Suprapubic skin (tissue), 3 donors: ENCODE results near the gene MXI1.

Source experiments
- EP300 ChIP-seq: sonication (generic); formaldehyde crosslinking; IDR thresholded peaks from one replicate; pipeline ENCODE4 v1.6.1; 2017; ENCODE audit warnings: antibody characterized with exemption
- POLR2A ChIP-seq, 2 donors: fragments of 450-650 bp; IDR thresholded peaks; one replicate each; pipeline ENCODE4 v1.6.1; 2017; ENCODE audit warnings: antibody characterized with exemption in 2 of 2, mild to moderate bottlenecking in 2 of 2, moderate library complexity in 2 of 2
- TF ChIP-seq, protein P1 (sequence below), 2 donors: fragments of 200-600 bp in 1 of 2; fragments of 450-650 bp in 1 of 2; sonication (generic) in 1 of 2; IDR thresholded peaks; one replicate each; pipeline ENCODE4 v1.5.1; 2016 to 2019; ENCODE audit warnings: antibody characterized with exemption in 2 of 2, mild to moderate bottlenecking in 1 of 2, moderate library complexity in 1 of 2

DNA sequence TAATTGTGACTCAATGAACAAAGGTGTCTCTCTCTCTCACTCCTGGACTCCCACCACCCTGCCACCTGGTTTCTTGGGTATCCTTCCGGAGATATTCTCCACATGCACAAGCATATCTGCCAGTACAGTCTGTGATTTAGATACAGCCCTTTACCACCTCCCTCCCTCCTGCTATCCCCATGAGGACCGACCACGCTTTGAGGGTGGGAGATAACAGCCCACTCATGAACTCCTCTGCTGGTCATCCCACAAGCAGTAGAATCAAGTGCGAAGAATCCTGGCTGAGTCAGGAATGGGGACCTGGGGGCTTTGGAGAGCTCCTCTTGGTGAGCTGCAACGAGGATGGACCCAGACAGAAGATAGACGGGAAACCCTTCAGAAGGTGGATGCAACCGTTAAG is 28.2 kb upstream of the MXI1 start:
- TF ChIP-seq POLR2A (IDR thresholded peaks at IDR 0.05) (no peak), EP300 (no peak)
- TF ChIP-seq, protein P1, sequence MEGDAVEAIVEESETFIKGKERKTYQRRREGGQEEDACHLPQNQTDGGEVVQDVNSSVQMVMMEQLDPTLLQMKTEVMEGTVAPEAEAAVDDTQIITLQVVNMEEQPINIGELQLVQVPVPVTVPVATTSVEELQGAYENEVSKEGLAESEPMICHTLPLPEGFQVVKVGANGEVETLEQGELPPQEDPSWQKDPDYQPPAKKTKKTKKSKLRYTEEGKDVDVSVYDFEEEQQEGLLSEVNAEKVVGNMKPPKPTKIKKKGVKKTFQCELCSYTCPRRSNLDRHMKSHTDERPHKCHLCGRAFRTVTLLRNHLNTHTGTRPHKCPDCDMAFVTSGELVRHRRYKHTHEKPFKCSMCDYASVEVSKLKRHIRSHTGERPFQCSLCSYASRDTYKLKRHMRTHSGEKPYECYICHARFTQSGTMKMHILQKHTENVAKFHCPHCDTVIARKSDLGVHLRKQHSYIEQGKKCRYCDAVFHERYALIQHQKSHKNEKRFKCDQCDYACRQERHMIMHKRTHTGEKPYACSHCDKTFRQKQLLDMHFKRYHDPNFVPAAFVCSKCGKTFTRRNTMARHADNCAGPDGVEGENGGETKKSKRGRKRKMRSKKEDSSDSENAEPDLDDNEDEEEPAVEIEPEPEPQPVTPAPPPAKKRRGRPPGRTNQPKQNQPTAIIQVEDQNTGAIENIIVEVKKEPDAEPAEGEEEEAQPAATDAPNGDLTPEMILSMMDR (IDR thresholded peaks at IDR 0.05), result no peak
